ENCODE measurements around the gene UFD1. TPM values are rescaled to one million over a fixed set of nuclear protein-coding genes. Genes with fewer than 3 reads are reported as not detected.

The UFD1 gene
- total and polyA plus RNA-seq, 2 of the 13 experiments (the other 11 are each of a cell fraction or from before 2014, with no cell fraction given): 47.9 to 51.1 TPM

- TF ChIP-seq, protein P1, sequence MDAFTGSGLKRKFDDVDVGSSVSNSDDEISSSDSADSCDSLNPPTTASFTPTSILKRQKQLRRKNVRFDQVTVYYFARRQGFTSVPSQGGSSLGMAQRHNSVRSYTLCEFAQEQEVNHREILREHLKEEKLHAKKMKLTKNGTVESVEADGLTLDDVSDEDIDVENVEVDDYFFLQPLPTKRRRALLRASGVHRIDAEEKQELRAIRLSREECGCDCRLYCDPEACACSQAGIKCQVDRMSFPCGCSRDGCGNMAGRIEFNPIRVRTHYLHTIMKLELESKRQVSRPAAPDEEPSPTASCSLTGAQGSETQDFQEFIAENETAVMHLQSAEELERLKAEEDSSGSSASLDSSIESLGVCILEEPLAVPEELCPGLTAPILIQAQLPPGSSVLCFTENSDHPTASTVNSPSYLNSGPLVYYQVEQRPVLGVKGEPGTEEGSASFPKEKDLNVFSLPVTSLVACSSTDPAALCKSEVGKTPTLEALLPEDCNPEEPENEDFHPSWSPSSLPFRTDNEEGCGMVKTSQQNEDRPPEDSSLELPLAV (CRISPR knock-in tag; conservative IDR thresholded peaks at IDR 0.05; ENCODE audit: low read depth): no peak
- TF ChIP-seq HIVEP1 (CRISPR knock-in tag; IDR thresholded peaks at IDR 0.05) (no peak), HNF1B (CRISPR knock-in tag; IDR thresholded peaks at IDR 0.05) (peak; percentile 27; the same call in 1 of the 2 replicates), EP300 (IDR thresholded peaks at IDR 0.05; ENCODE audit: low read depth in 2 of 2, low read length in 2 of 2) (0 out of 4 replicates have a peak, but pooled peaks of 1 of the 2 experiments have one; percentile 8), EP300 (CRISPR knock-in tag; IDR thresholded peaks at IDR 0.05; ENCODE audit: borderline replicate concordance) (no peak), ZNF180 (CRISPR knock-in tag; IDR thresholded peaks at IDR 0.05; ENCODE audit: borderline replicate concordance, low read depth) (no peak), AGO1 (IDR thresholded peaks at IDR 0.05; ENCODE audit: low read depth, low read length, poor library complexity, severe bottlenecking) (no peak), ZNF570 (CRISPR knock-in tag; IDR thresholded peaks at IDR 0.05; ENCODE audit: borderline replicate concordance) (no peak), MZF1 (CRISPR knock-in tag; IDR thresholded peaks at IDR 0.05; ENCODE audit: borderline replicate concordance) (no peak), ZC3H4 (CRISPR knock-in tag; IDR thresholded peaks at IDR 0.05; ENCODE audit: borderline replicate concordance) (no peak), FOXK2 (IDR thresholded peaks at IDR 0.05) (no peak), TP53 (CRISPR knock-in tag; conservative IDR thresholded peaks at IDR 0.05) (no peak), EHMT2 (IDR thresholded peaks at IDR 0.05; ENCODE audit: borderline replicate concordance, low read depth, low read length) (peak; percentile 28; the same call in 1 of the 2 replicates), ZZZ3 (CRISPR knock-in tag; IDR thresholded peaks at IDR 0.05; ENCODE audit: borderline replicate concordance) (peak; percentile 63; the same call in 1 of the 2 replicates), RFXANK (CRISPR knock-in tag; IDR thresholded peaks at IDR 0.05) (no peak), MED13 (CRISPR knock-in tag; IDR thresholded peaks at IDR 0.05) (no peak), MTA3 (CRISPR knock-in tag; IDR thresholded peaks at IDR 0.05) (no peak)
- TF ChIP-seq, protein P2, sequence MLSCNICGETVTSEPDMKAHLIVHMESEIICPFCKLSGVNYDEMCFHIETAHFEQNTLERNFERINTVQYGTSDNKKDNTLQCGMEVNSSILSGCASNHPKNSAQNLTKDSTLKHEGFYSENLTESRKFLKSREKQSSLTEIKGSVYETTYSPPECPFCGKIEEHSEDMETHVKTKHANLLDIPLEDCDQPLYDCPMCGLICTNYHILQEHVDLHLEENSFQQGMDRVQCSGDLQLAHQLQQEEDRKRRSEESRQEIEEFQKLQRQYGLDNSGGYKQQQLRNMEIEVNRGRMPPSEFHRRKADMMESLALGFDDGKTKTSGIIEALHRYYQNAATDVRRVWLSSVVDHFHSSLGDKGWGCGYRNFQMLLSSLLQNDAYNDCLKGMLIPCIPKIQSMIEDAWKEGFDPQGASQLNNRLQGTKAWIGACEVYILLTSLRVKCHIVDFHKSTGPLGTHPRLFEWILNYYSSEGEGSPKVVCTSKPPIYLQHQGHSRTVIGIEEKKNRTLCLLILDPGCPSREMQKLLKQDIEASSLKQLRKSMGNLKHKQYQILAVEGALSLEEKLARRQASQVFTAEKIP (CRISPR knock-in tag; IDR thresholded peaks at IDR 0.05; ENCODE audit: borderline replicate concordance): no peak
These were observed 571 bp upstream of the UFD1 start, which contains the start of gene CDC45 (continued) for GRCh38 chr22:19479355-19480172.

Data from HepG2 (cell line).